PC-3 (cell line): ENCODE measurements around the gene PYGM. TPM values are rescaled to one million over a fixed set of nuclear protein-coding genes. Genes with fewer than 3 reads are reported as not detected.
A peak's percentile ranks its signal among the peaks of the same experiment; 100 is the strongest.

ENCODE experiments used
- ATAC-seq: fragments of 200-7000 bp; cut with Tn5 transposase; 2 replicates; pipeline ENCODE4 v1.9.1; 2020; ENCODE audit warnings: mild to moderate bottlenecking, moderate library complexity
- Bru-seq: library from RNA; stranded (reverse); fragments of 400-500 nt; gene quantifications from one replicate; lab custom pipeline; 2021; lab: Mats Ljungman, UMichigan
- BruChase-seq, 2 experiments: library from RNA; stranded (reverse); fragments of 400-500 nt; gene quantifications; one replicate each; lab custom pipeline; 2021; lab: Mats Ljungman, UMichigan
- BruUV-seq: library from RNA; stranded (reverse); fragments of 400-500 nt; replicated peaks from 2 replicates; lab custom pipeline; 2021; lab: Mats Ljungman, UMichigan
- CTCF ChIA-PET: fragments of 300-600 bp; sonication (Branson Sonifier 250); formaldehyde crosslinking; loops from one replicate; lab custom pipeline; 2022; ENCODE audit warnings: antibody characterized with exemption; lab: Charles Lee
- POLR2A ChIA-PET: fragments of 300-600 bp; sonication (Branson Sonifier 250); formaldehyde crosslinking; loops from one replicate; lab custom pipeline; 2022; ENCODE audit warnings: antibody characterized with exemption; ENCODE audit not compliant: unreplicated experiment; lab: Charles Lee
- DNase-seq: peaks from one replicate; pipeline ENCODE4 v3.0.0-alpha.2; 2015
- H2AFZ ChIP-seq: fragments of 300-600 bp; sonication (generic); 2 replicates; pipeline ENCODE4 v1.6.0; 2016; ENCODE audit warnings: antibody characterized with exemption, low read length
- H3F3A ChIP-seq: fragments of 300-600 bp; sonication (generic); one replicate; pipeline ENCODE4 v1.6.0; 2017; ENCODE audit warnings: antibody characterized with exemption, low read length, control low read depth, mild to moderate bottlenecking; ENCODE audit not compliant: unreplicated experiment
- H3K27ac ChIP-seq: fragments of 300-600 bp; sonication (generic); 2 replicates; pipeline ENCODE4 v1.5.1; 2016; ENCODE audit warnings: mild to moderate bottlenecking, low read length
- H3K27me3 ChIP-seq: fragments of 300-600 bp; sonication (generic); 2 replicates; pipeline ENCODE4 v1.6.1; 2016; ENCODE audit warnings: low read length, mixed read lengths
- H3K36me3 ChIP-seq: fragments of 300-600 bp; sonication (generic); 2 replicates; pipeline ENCODE4 v1.6.1; 2016; ENCODE audit warnings: low read depth, mixed run types, low read length, mixed read lengths
- H3K4me1 ChIP-seq: fragments of 300-600 bp; sonication (generic); 2 replicates; pipeline ENCODE4 v1.5.1; 2016; ENCODE audit warnings: low read length; ENCODE audit not compliant: insufficient read depth
- H3K4me2 ChIP-seq: fragments of 300-600 bp; sonication (generic); 2 replicates; pipeline ENCODE4 v1.6.0; 2016; ENCODE audit warnings: low read length
- H3K4me3 ChIP-seq: fragments of 300-600 bp; sonication (generic); 2 replicates; pipeline ENCODE4 v1.5.1; 2016; ENCODE audit warnings: mild to moderate bottlenecking, low read length, mixed read lengths
- H3K79me2 ChIP-seq: fragments of 300-600 bp; sonication (generic); 2 replicates; pipeline ENCODE4 v1.6.1; 2017; ENCODE audit warnings: low read length, mixed read lengths
- H3K9ac ChIP-seq: fragments of 300-600 bp; sonication (generic); 2 replicates; pipeline ENCODE4 v1.6.0; 2016; ENCODE audit warnings: mild to moderate bottlenecking, low read length
- H3K9me2 ChIP-seq: fragments of 300-600 bp; sonication (generic); replicated peaks from 2 replicates; pipeline ENCODE4 v1.6.1; 2016; ENCODE audit warnings: mixed run types, low read length, mixed read lengths
- H3K9me3 ChIP-seq: fragments of 300-600 bp; sonication (generic); 2 replicates; pipeline ENCODE4 v1.6.1; 2016; ENCODE audit warnings: low read length, mixed read lengths
- H4K20me1 ChIP-seq: fragments of 300-600 bp; sonication (generic); 2 replicates; pipeline ENCODE4 v1.6.1; 2016; ENCODE audit warnings: low read length, mixed read lengths
- CTCF ChIP-seq: fragments of 300-600 bp; sonication (generic); conservative IDR thresholded peaks from 2 replicates; pipeline ENCODE4 v1.5.1; 2017; ENCODE audit warnings: antibody characterized with exemption, low read depth, mild to moderate bottlenecking, low read length
- EZH2 ChIP-seq: fragments of 300-600 bp; sonication (generic); IDR thresholded peaks from one replicate; pipeline ENCODE4 v1.6.1; 2017; ENCODE audit warnings: antibody characterized with exemption, mild to moderate bottlenecking, low read length; ENCODE audit not compliant: unreplicated experiment
- EZH2phosphoT487 ChIP-seq: fragments of 300-600 bp; sonication (generic); IDR thresholded peaks from 2 replicates; pipeline ENCODE4 v1.6.1; 2018; ENCODE audit warnings: mild to moderate bottlenecking, antibody characterized with exemption, low read length, borderline replicate concordance
- intact Hi-C: fragments of 100-400 bp; cut with micrococcal nuclease; formaldehyde crosslinking; loops from 2 replicates; pipeline ENCODE4 v1.9.0; 2023
- long read RNA-seq: library from polyadenylated mRNA; unstranded; transcript quantifications from one replicate; pipeline ENCODE4 v2.0.0, GENCODE V29; 2021; ENCODE audit not compliant: unreplicated experiment
- total RNA-seq: library from RNA; depleted of rRNA; stranded (reverse); fragments of >200 nt; gene quantifications from 2 replicates; pipeline ENCODE4 v1.2.3, GENCODE V29; 2014; rRNA removed

PYGM gene
- total RNA-seq (0.95 and 1.3 TPM in 2 replicates), Bru-seq, nascent RNA (percentile 33 among the genes with signal in this experiment), BruChase-seq, experiment 1, labeled RNA remaining after a 6-hour chase (percentile 60 among the genes with signal in this experiment), BruChase-seq, experiment 2, labeled RNA remaining after a 2-hour chase (percentile 50 among the genes with signal in this experiment)
- long read RNA-seq: 0 reads

- CTCF ChIA-PET: interaction anchor here (0.5 kb wide), 1 partner anchor 25 kb away, joined by 11 read pairs; no protein-coding TSS in a partner anchor
- no peaks in the 10 kb centered on the region for H3K79me2 ChIP-seq
- ATAC-seq: peak; percentile 18
Measured at GRCh38 chr11:64759722-64760719, at the start of gene PYGM. Gene PYGM (minus strand): TSS chr11:64759974. CDS start chr11:64759898, 76 bp downstream.

GRCh38 chr11:64805481-64805880, 45.7 kb upstream of the PYGM start:
- H3K4me2 ChIP-seq: no peak overlapping the region
- H3K27me3 ChIP-seq: no peaks in the 10 kb centered on the region
- TF ChIP-seq CTCF (no peak), EZH2phosphoT487 (no peak), EZH2 (no peak)
- no peak overlapping the region for H3K27ac ChIP-seq
- DNase-seq (no peak), ATAC-seq (no peak)
- no peaks in the 10 kb centered on the region for H3K9me3 ChIP-seq
- no peaks in the 10 kb centered on the region for H3K9me2 ChIP-seq
- H4K20me1 ChIP-seq: no peaks in the 10 kb centered on the region
- no peak overlapping the region for H3K9ac ChIP-seq
- no TSS peak for BruUV-seq
- no peaks in the 10 kb centered on the region; the same call in 1 of the 2 replicates for H3K36me3 ChIP-seq
- peaks cover 10% of the 10 kb centered on the region for H3F3A ChIP-seq
- ChIA-PET POLR2A (no interaction called here), CTCF (no interaction called here)
- no peak overlapping the region for H3K4me3 ChIP-seq
- H3K79me2 ChIP-seq: peaks cover 28% of the 10 kb centered on the region
- peaks cover 26% of the 10 kb centered on the region for H3K4me1 ChIP-seq
- intact Hi-C loops: no loop called here
- no peak overlapping the region for H2AFZ ChIP-seq

More at GRCh38 chr11:64759722-64760719, at the start of gene PYGM:
- H4K20me1 ChIP-seq: peaks cover 24% of the 10 kb centered on the region
- H3K9me3 ChIP-seq: no peaks in the 10 kb centered on the region
- H3K27me3 ChIP-seq: no peaks in the 10 kb centered on the region
- H3K4me1 ChIP-seq: no peaks in the 10 kb centered on the region
- peak; percentile 27 for DNase-seq
- H3K4me3 ChIP-seq: no peak within 1 kb of the TSS
- no peak within 1 kb of the TSS for H2AFZ ChIP-seq
- H3K9me2 ChIP-seq: no peaks in the 10 kb centered on the region
- H3F3A ChIP-seq: peaks cover 32% of the 10 kb centered on the region
- no peak within 1 kb of the TSS for H3K27ac ChIP-seq
- TF ChIP-seq EZH2 (no peak), CTCF (no peak), EZH2phosphoT487 (no peak)
- POLR2A ChIA-PET: interaction anchor here (0.7 kb wide), 1 partner anchor 19 kb away, joined by 5 read pairs; no protein-coding TSS in a partner anchor
- BruUV-seq: no TSS peak
- no peak within 1 kb of the TSS for H3K9ac ChIP-seq
- peaks cover 26% of the 10 kb centered on the region for H3K36me3 ChIP-seq
- H3K4me2 ChIP-seq: no peak within 1 kb of the TSS
- intact Hi-C loops: no loop called here
